Esophagus squamous epithelium (tissue), 5 donors: ENCODE data around the gene MXD4. TPM values are rescaled to one million over a fixed set of nuclear protein-coding genes. Genes with fewer than 3 reads are reported as not detected.

Experiments used
- DNase-seq: peaks from one replicate; lab custom pipeline; 2025; lab: John Stamatoyannopoulos, UW
- H3K27ac ChIP-seq, 4 donors: fragments of 200-600 bp; sonication (generic); one replicate each; pipeline ENCODE4 v1.5.1; 2016 to 2019; ENCODE audit warnings: mild to moderate bottlenecking in 1 of 4
- H3K27me3 ChIP-seq, 4 donors: fragments of 200-600 bp; sonication (generic); 1 replicate in 3 of 4; 2 replicates in 1 of 4; pipeline versions ENCODE4 v1.5.1 to v1.6.0; 2017 to 2021; ENCODE audit warnings: antibody characterized with exemption in 1 of 4
- H3K36me3 ChIP-seq, 3 donors: fragments of 200-600 bp; sonication (generic); one replicate each; pipeline ENCODE4 v1.5.1; 2016 to 2019
- H3K4me1 ChIP-seq, 3 donors: fragments of 200-600 bp; sonication (generic); one replicate each; pipeline ENCODE4 v1.5.1; 2017 to 2019
- H3K4me3 ChIP-seq, 4 donors: fragments of 200-600 bp; sonication (generic); 1 replicate in 3 of 4; 2 replicates in 1 of 4; pipeline ENCODE4 v1.5.1; 2016 to 2019; ENCODE audit warnings: mild to moderate bottlenecking in 2 of 4, moderate library complexity in 1 of 4
- H3K9me3 ChIP-seq, 3 donors: fragments of 200-600 bp; sonication (generic); one replicate each; pipeline ENCODE4 v1.5.1; 2016 to 2019
- POLR2A ChIP-seq, 4 donors: fragments of 450-650 bp; IDR thresholded peaks; one replicate each; pipeline ENCODE4 v1.6.1; 2017; ENCODE audit warnings: antibody characterized with exemption in 4 of 4, mild to moderate bottlenecking in 4 of 4, moderate library complexity in 3 of 4
- WGBS, 2 donors: methylation state at CpG; one replicate each; pipeline ENCODE4 v1.1.5; 2018; 5-methylcytosine and 5-hydroxymethylcytosine counted together
- intact Hi-C: fragments of 100-400 bp; cut with DNase I; formaldehyde crosslinking; loops from one replicate; pipeline ENCODE4 v1.15.0; 2022
- total RNA-seq, 4 donors: library from RNA; depleted of rRNA; stranded (reverse); fragments of >200 nt; gene quantifications; one replicate each; pipeline ENCODE4 v1.1.0, GENCODE V29; 2016
- TF ChIP-seq, protein P1 (sequence below), 6 experiments: fragments of 450-650 bp in 4 of 6; fragments of 200-600 bp in 2 of 6; sonication (generic) in 2 of 6; IDR thresholded peaks; one replicate each; pipeline ENCODE4 v1.5.1; 2016 to 2019; ENCODE audit warnings: antibody characterized with exemption in 6 of 6, mild to moderate bottlenecking in 4 of 6, moderate library complexity in 4 of 6
- donor health status: DM: yes; HTN: yes; CAD: no.

Gene MXD4
- total RNA-seq, 4 donors from 2014 or later = 12.9 to 32.2 (median 27.8) TPM

DNA sequence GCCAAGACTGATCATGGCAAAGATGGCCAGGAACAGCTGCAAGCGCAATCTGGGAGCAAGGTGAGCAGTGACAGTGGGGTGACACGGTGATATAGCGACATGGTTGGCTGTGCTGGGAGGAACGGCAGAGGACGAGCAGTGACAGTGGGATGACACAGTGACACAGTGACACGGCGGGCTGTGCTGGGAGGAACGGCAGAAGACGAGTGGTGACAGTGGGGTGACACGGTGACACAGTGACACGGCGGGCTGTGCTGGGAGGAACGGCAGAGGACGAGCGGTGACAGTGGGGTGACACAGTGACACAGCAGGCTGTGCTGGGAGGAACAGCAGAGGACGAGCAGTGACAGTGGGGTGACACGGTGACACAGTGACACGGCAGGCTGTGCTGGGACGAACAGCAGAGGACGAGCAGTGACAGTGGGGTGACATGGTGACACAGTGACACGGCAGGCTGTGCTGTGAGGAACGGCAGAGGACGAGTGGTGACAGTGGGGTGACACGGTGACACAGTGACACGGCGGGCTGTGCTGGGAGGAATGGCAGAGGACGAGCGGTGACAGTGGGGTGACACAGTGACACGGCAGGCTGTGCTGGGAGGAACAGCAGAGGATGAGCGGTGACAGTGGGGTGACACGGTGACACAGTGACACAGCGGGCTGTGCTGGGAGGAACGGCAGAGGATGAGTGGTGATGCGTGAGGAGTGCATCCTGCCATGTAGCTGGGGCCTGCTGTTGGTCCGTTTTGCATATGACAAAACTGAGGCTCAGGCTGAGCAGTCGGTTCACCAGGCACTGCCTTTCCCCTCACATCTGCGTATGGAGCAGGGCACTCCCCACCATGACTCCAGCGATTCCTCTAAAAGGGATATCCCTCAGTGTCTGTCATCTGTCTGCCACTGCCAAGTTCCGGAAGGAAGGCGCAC, 36.0 kb upstream of the MXD4 start:
- intact Hi-C loops = no loop called here
- Histone ChIP-seq H3K9me3 (no peaks in the 10 kb centered on the region), H3K36me3 (peaks cover 0 to 4% (median 0%) of the 10 kb centered on the region in 3 donors), H3K27me3 (no peaks in the 10 kb centered on the region), H3K27ac (no peak overlapping the region), H3K4me3 (no peak overlapping the region), H3K4me1 (peaks cover 0 to 6% (median 0%) of the 10 kb centered on the region in 3 donors)
- DNase-seq = no peak
- 87 to 88% methylated on average over 37 to 38 of the region's 40 CpGs for WGBS, 2 donors
- TF ChIP-seq, protein P1, sequence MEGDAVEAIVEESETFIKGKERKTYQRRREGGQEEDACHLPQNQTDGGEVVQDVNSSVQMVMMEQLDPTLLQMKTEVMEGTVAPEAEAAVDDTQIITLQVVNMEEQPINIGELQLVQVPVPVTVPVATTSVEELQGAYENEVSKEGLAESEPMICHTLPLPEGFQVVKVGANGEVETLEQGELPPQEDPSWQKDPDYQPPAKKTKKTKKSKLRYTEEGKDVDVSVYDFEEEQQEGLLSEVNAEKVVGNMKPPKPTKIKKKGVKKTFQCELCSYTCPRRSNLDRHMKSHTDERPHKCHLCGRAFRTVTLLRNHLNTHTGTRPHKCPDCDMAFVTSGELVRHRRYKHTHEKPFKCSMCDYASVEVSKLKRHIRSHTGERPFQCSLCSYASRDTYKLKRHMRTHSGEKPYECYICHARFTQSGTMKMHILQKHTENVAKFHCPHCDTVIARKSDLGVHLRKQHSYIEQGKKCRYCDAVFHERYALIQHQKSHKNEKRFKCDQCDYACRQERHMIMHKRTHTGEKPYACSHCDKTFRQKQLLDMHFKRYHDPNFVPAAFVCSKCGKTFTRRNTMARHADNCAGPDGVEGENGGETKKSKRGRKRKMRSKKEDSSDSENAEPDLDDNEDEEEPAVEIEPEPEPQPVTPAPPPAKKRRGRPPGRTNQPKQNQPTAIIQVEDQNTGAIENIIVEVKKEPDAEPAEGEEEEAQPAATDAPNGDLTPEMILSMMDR (IDR thresholded peaks at IDR 0.05) = no peak
- no peak for TF ChIP-seq POLR2A (IDR thresholded peaks at IDR 0.05)

DNA sequence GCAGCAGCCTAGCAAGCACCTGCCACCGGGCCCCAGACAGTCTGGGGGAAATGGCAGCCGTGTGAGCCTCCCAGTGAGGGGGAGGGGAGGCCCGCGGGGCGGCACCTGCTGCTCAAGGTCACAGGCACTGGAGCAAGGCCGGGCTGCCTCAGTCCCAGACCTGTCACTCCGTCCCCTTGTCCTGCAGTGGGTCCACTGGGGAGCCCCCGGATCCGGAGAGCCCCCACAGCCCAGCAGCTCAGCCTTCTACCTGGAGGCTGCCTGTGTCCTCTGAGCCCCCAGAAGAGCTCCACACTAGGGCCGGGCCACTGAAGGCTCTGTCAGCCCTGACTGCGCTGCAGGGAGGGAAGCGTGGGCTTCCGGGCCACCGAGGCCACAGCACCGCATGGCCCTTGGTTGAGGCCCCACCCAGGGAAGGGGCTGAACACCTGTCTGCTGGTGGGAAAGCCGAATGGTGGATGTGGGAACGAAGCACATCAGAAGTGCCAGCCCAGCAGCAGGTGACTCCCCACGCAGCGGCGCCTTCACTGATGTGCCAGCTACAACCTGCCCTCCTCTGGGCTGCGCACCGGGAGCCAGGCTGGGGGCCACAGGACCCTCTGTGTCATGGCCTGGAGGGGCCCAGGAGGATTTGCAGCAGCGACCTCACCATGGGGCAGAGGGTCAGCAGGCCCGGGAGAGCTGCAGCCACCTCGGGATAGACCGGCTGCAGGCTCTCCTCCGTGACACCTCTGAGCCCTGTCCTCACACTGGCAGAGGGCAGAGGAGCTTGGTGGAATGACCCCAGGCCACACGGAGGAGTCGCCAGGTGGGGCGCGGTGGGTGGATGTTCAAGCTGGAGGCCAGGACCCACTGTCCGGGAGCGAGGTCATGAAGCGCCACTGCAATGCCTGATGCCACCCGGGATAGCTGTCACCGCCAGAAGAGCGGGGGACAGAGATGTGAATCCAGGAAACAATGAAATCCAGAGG, 35.0 kb upstream of the MXD4 start:
- Histone ChIP-seq H3K4me3 (no peak overlapping the region), H3K9me3 (no peaks in the 10 kb centered on the region), H3K27ac (no peak overlapping the region), H3K36me3 (peaks cover 0 to 4% (median 0%) of the 10 kb centered on the region in 3 donors), H3K27me3 (no peaks in the 10 kb centered on the region), H3K4me1 (peaks cover 0 to 15% (median 2%) of the 10 kb centered on the region in 3 donors)
- 81 to 87% methylated on average over 6 to 8 of the region's 37 CpGs for WGBS, 2 donors
- DNase-seq = no peak
- intact Hi-C loops = no loop called here
- TF ChIP-seq, protein P1 (IDR thresholded peaks at IDR 0.05) = no peak
- TF ChIP-seq POLR2A (IDR thresholded peaks at IDR 0.05) = no peak

DNA sequence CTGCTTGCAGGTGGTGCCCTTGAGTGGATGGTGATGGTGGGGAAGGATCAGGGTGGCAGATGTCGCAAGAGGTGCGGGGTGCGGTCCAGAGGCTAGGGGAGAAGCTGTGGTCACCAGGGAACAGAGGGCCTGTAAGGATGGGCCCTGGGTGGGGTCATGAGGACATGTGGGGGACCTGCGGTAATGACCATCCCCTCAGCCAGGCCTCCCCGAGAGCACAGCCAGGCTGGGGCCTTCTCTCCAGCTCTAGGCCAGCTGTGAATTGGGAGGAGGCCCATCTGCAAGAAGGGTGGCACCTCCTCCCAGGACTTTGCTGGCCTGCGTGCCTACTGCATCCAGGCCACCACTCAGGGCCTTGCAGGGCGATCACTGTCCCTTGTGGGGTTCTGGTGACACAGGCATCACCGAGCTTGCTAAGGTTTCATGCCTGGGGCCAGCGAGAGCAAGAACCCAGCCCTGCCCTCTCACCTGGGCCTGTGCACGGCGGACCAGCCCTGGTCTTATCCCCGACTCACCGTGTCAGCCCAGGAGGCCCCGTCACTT, 34.1 kb upstream of the MXD4 start:
- TF ChIP-seq, protein P1 (IDR thresholded peaks at IDR 0.05) = no peak
- no peak for TF ChIP-seq POLR2A (IDR thresholded peaks at IDR 0.05)
- Histone ChIP-seq H3K9me3 (no peaks in the 10 kb centered on the region), H3K4me3 (no peak overlapping the region), H3K36me3 (peaks cover 0 to 4% (median 0%) of the 10 kb centered on the region in 3 donors), H3K27ac (no peak overlapping the region), H3K4me1 (peaks cover 0 to 18% (median 3%) of the 10 kb centered on the region in 3 donors), H3K27me3 (no peaks in the 10 kb centered on the region)
- intact Hi-C loops = no loop called here
- 91 to 95% methylated on average over 12 of the region's 14 CpGs for WGBS, 2 donors
- no peak for DNase-seq

DNA sequence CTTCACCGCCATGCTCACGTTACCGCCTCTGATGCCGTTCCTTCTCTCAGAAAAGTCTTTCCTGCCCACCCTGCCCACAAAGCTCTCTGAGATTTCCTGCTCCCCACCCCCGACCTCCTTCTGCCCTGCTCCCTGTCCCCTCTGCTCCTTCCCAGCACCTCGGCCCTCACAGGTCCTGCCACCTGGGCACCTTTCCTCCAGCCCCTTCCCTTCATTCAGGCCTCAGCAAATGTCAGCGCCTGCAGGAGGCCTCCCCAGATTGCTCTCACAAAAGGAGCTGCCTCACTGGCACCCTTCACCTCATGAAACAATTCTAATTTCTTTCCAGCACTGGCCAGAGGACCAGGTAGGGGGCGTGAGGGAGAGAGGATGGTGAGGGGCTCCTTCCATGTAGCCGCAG, 33.6 kb upstream of the MXD4 start:
- Histone ChIP-seq H3K4me3 (no peak overlapping the region), H3K27me3 (no peaks in the 10 kb centered on the region), H3K27ac (no peak overlapping the region), H3K4me1 (peaks cover 0 to 21% (median 3%) of the 10 kb centered on the region in 3 donors), H3K36me3 (peaks cover 0 to 4% (median 0%) of the 10 kb centered on the region in 3 donors), H3K9me3 (no peaks in the 10 kb centered on the region)
- 75% methylated on average over 8 to 9 of the region's 9 CpGs for WGBS, 2 donors
- intact Hi-C loops = no loop called here
- TF ChIP-seq, protein P1 (IDR thresholded peaks at IDR 0.05) = no peak
- no peak for DNase-seq
